NB4 (cell line): ENCODE data around the gene NEK7.

Source experiments
- MYC ChIP-seq: IDR thresholded peaks from 2 replicates; pipeline ENCODE4 v1.6.1; 2011; ENCODE audit warnings: low read depth, low read length
- POLR2A ChIP-seq: IDR thresholded peaks from 2 replicates; pipeline ENCODE4 v1.6.1; 2011; ENCODE audit warnings: mild to moderate bottlenecking; ENCODE audit not compliant: insufficient read length; ENCODE audit errors: extremely low read depth
- TF ChIP-seq, protein P1 (sequence below): IDR thresholded peaks from one replicate; pipeline ENCODE4 v1.5.1; 2012; ENCODE audit warnings: low read depth, low read length
- TF ChIP-seq, protein P2 (sequence below): IDR thresholded peaks from 2 replicates; pipeline ENCODE4 v1.6.1; 2011; ENCODE audit warnings: low read depth, low read length

DNA sequence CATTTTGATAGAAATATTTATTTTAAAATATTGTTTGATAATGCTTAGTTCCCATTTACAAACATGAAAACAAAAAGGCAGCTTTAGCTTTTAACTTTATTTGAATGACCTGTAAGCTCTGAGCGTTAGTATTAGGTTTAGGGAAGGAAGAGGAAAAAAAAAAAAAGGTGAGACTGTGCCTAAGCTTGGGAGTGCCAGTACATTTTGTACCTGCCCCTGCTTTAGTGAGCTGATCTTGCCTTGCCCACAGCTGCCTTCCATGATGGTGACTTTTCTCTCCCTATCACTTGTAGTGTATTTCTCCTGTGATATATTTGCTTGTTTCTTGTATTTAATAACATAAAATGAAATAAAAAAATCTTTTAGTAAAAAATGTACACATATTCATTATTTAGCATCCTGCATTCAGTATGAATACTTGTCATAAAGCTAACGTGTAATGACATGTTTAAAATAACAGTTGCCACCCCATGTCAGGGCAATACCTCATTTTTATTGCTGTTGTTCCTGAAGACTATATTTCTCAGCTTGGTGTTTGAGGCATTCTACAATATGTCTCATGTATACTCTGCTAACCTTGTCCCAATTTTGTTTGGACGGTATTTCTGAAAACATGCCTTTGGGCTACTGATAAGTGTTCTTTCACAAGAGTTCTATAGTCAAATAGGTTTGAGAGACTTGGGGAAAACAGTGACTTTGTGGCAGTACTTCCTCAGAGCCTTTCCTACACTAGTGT is 76.3 kb downstream of the NEK7 start:
- TF ChIP-seq, protein P1, sequence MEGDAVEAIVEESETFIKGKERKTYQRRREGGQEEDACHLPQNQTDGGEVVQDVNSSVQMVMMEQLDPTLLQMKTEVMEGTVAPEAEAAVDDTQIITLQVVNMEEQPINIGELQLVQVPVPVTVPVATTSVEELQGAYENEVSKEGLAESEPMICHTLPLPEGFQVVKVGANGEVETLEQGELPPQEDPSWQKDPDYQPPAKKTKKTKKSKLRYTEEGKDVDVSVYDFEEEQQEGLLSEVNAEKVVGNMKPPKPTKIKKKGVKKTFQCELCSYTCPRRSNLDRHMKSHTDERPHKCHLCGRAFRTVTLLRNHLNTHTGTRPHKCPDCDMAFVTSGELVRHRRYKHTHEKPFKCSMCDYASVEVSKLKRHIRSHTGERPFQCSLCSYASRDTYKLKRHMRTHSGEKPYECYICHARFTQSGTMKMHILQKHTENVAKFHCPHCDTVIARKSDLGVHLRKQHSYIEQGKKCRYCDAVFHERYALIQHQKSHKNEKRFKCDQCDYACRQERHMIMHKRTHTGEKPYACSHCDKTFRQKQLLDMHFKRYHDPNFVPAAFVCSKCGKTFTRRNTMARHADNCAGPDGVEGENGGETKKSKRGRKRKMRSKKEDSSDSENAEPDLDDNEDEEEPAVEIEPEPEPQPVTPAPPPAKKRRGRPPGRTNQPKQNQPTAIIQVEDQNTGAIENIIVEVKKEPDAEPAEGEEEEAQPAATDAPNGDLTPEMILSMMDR: no peak
- TF ChIP-seq POLR2A (no peak), MYC (no peak)
- TF ChIP-seq, protein P2, sequence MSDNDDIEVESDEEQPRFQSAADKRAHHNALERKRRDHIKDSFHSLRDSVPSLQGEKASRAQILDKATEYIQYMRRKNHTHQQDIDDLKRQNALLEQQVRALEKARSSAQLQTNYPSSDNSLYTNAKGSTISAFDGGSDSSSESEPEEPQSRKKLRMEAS: no peak
